NCI-H748 (cell line): ENCODE data around the gene ANKRD40CL.
A peak's percentile ranks its signal among the peaks of the same experiment; 100 is the strongest.

Experiments
- DNase-seq: peaks from one replicate; lab custom pipeline; 2025; ENCODE audit not compliant: unreplicated experiment; lab: John Stamatoyannopoulos, UW

The ANKRD40CL gene

GRCh38 chr17:50790618-50791017 is 23.3 kb upstream of the ANKRD40CL start:
- DNase-seq: no peak

DNA sequence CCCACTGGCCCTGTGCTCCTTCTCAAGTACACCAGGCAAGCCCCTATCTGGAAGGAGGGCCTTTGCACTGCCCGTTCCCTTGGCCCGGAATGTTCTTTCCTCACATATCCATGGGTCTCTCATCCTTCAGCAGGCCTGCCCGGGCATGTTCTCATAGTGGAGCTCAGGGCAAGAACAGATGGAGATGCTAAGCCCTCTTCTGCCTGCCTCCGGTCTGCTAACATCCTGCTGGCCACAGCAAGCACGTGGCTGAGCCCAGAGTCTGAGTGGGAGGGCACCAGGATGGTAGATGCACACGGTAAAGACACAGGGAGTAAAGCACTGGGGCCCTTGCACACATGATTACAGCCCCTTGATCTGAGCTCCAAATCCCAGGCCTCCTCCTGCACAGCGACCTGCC is 19.8 kb upstream of the ANKRD40CL start:
- no peak for DNase-seq

DNA sequence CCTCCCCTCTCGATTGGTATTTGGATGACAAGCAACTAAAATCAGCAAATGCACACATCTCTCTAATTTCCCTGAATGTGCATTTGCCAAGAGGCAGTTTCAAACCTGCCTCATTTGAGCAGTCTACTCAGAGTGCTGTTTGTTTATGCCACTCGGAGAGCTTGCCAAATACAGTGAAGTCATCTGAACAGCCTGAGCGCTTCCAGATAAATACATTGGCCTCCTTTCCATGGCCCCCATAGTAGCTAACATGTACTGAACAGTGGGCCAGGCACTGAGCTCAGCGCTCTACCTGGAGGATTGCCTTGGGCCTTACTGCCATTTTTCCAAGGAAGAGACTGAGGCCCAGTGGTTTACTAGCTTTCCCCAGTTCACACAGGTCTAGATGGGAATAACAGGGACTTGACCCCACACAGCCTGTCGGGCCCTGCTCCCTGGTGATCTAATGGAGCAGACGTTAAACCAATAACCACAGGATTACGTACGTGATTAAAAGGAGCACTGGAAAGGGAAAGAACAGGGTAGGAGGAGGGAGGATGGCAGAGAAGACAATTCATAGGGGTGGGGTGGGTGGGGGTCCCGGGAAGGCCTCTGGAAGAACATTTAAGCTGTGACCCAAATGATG is 18.7 kb upstream of the ANKRD40CL start:
- no peak for DNase-seq

DNA sequence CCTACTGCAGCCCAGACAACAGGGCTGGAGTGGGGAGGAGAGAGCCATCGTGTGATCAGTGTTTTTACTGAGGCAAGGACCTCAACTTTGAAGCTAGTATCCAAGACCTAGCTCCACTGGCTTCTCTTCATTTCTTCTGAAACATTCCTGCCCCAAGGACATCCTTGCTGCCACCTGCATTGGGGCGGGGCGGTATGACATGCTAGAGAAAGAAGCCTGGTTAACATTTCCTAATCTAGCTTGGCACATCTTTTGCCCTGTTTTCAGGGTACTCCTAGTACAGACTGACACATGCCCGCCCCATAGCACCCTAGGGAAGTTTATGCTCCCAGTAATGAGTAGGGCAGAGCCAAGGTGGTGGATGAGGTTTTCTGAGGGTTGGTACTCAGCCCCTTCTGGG is 17.8 kb upstream of the ANKRD40CL start:
- DNase-seq: no peak

GRCh38 chr17:50783905-50784304 is 16.6 kb upstream of the ANKRD40CL start:
- no peak for DNase-seq

DNA sequence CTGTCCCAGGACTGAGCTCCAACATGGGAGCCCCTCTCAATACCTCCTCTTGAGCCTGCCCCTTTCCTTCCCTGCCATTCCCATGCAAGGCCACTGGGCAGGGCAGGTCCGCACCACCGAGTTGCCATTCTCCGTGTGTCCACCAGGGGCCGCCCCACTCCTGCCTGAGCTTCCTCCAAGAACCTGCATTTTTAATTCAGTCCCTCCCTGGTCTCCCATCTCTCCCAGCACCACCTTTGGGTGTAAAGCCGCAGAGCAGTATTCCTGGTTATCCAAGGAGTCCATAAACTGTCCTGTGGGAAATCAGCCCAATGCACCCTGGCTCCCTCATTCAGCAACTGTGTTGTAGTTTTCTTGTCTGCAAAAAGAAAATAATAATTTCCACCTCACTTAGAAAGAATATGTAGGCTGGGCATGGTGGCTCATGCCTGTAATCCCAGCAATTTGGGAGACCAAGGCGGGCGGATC is 15.9 kb upstream of the ANKRD40CL start:
- peak; percentile 80 for DNase-seq

DNA sequence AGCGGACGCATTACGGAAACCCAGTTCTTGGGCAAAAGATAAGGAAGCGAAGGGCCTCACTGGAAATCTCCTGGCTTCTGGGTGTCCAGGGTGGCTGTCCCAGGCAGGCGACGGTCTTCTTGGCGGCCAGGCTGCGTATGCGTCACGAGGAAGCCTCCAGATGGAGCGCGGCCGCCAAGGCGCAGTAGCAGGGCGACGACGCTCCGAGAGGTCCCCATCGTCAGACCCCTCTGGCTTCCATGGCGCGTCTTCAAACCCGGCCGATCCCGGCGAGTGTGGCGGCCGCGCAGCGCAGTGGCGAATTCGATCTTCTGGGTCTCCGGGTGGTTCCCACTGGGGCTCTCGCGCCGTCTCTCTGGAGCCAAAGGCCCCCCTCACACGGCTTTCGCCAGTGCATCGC is 13.8 kb upstream of the ANKRD40CL start:
- no peak for DNase-seq

- DNase-seq: no peak
Observed at GRCh38 chr17:50779747-50780353, 12.5 kb upstream of the ANKRD40CL start.

- DNase-seq: no peak
Observed at GRCh38 chr17:50778988-50779387, 11.7 kb upstream of the ANKRD40CL start.

GRCh38 chr17:50778471-50778870 is 11.2 kb upstream of the ANKRD40CL start:
- DNase-seq: no peak

GRCh38 chr17:50775926-50776325 is 8.6 kb upstream of the ANKRD40CL start:
- no peak for DNase-seq

DNA sequence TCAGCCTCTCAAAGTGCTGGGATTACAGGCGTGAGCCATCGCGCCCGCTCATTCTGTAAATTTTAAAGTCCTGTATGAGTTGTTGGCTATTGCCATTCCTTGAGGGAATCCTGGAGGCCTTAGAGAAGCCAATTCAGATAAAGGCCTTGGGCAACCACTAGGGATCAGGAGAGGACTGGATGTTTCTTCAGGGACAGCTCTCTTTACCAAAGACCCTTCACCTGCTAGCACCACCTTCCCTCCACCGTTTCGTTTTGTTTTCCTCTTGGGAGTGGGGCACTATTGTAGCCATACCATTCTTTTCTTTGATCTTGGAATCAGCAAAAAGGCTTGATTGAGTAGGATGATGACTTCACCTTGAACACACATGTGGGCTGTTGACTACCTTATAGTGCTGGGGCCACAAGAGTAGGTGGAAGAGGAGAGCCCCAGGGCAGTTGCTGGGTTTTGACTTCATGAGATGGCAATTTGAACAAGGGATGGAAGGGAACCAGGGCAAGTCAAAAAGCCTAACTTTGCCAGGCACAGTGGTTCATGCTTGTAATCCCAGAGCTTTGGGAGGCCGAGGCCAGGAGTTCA is 7.0 kb upstream of the ANKRD40CL start:
- DNase-seq: no peak

GRCh38 chr17:50771991-50772785 is 4.9 kb upstream of the ANKRD40CL start:
- no peak for DNase-seq

- no peak for DNase-seq
Observed at GRCh38 chr17:50770346-50770745, 3.0 kb upstream of the ANKRD40CL start.

DNA sequence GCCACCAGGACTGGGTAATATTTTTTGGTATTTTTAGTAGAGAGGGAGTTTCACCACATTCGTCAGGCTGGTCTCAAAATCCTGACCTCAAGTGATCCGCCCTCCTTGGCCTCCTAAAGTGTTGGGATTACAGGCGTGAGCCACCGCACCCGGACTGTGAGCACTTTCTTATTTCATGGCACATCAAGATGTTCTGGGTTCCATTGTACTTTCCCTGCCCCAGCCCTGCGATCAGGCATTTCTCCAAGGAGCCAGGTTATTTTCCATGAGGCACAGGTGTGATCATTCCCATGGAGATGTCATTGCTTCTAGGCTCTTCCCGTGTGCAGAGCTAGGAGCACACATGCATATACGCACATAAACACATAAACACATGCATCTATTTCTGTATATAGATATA is 2.6 kb upstream of the ANKRD40CL start:
- no peak for DNase-seq

DNA sequence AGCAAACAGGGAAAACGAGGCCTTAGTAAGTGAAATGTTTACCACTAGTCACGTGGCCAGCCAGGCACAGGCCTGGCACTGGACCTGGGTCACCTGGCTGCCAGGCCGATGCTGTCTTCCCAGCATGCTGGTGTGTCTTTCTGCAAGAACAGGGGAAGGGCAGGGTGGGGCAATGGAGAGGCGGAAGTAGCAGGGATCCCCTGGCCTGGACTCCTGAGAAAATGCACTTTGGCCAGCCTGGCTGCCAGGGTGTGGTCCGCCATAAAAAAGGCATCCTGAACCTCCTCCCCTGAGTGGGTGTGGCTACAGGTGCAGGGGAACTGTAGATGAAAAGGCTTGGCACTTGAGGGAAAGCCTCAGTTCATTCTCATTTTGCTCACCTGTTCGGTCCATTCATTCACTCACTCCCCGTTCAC is 1.0 kb upstream of the ANKRD40CL start:
- DNase-seq: peak; percentile 91

DNA sequence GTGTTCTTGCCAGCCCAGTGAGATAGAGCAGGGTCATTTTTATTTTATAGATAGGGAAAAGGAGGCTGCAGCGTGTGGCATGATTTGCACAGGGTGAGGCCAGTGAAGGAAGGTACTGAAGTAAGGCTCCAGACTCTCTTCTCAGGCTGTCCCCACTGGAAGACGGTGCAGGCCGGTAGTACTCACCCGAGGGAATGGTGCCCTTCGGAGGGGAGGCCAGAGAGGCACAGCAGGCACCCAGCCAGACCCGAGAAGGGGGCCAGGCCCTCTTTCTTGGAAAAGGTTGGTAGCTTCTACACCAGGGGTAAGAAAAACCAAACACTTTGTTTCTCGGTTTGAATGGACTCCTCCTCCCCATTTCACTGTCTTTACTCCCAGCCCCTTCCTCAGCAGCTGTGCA is 288 bp downstream of the ANKRD40CL start:
- DNase-seq: no peak

DNA sequence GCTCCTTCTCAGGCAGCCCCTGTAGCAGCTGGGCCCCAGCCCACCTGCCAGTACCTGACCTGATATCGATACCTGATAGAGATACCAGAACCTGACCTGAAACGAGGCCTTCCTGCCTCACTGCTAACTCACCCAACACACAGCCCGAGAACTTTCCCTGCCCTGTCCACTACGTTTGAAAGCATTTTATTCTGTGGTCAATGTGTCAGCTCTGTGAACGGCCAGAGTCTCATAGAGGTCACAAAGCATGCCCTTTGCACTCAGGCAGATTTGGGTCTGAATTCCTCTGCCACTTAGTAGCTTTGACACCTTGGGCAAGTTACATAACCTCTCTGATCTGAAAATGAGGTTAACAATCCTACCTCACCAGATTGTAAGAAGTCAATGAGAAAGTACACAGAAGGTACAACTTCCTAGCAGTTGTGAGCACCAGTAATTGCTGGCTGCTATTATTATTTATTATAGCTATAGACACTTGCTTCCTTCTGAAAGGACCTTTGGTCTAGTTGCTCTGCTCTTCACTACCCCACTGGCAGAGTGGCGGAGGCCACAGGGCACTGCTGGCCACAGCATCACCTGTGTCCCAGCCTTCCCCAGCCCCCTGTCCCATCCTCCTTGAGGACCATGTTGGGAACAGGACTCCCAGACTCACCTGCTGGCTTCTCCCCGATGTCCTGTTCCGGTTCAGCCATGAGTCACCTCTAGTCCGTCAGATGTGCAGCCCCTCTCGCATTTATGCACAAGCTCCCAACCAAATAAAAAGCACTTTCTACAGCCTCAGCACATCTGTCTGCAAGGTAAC is 895 bp downstream of the ANKRD40CL start:
- DNase-seq: no peak

DNA sequence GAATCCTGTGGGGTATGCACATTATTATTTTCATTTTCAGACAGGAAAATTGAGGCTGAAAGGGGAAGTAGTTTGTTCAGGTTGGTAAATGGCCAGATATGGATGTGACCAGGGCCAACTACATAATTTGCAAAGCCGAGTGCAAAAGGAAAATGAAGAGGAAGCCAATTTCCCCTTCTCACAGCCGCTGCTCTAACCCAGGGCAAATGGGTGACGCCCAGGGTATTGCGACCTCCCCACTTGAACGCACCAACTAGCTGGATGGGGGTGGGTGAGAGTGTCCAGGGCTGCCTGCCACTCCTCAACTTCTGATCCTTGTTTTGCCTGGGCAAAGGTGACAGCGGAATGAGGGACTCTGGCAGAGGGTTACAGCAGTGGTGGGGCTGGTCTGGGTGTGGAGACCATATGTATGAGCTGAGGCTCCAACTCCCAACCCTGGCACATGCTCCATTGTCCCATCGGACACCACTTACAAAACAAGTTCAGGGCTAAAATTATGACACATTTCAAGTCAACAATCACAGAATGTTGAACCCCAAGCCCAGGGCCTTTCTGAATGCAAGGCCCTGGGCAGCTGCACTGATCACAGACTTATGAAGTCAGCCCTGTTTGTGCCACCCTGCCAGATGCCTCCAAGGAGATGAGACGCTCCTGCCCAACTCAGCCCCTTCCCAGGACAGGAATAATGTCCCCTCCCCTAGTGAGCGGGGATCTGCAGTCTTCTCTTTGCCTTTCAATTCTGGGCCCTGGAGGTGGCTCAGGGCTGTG is 1.7 kb downstream of the ANKRD40CL start:
- DNase-seq: no peak

GRCh38 chr17:50764734-50765149 is 2.6 kb downstream of the ANKRD40CL start:
- DNase-seq: no peak
